Mammary epithelial cell (primary cell): ENCODE data around the gene SERTAD1.

Source experiments
- CTCF ChIP-seq, 2 donors: IDR thresholded peaks in 1 of 2; conservative IDR thresholded peaks in 1 of 2; 2 replicates each; pipeline ENCODE4 v1.5.1; 2011 to 2012; ENCODE audit warnings: inconsistent platforms in 2 of 2, low read length in 2 of 2, mild to moderate bottlenecking in 2 of 2, control low read depth in 1 of 2, low read depth in 1 of 2; ENCODE audit not compliant: insufficient read depth in 1 of 2; ENCODE audit errors: extremely low read depth in 1 of 2
- EZH2 ChIP-seq: IDR thresholded peaks from 2 replicates; pipeline ENCODE4 v1.6.1; 2012; ENCODE audit warnings: low read length, inconsistent platforms, borderline replicate concordance

GRCh38 chr19:40420451-40420765 is 5.4 kb downstream of the SERTAD1 start:
- TF ChIP-seq CTCF (conservative IDR thresholded peaks at IDR 0.05 in 1 of 2, IDR thresholded peaks at IDR 0.05 in 1 of 2; ENCODE audit: extremely low read depth in 1 of 2, insufficient read depth in 1 of 2, low read depth in 1 of 2, low read length in 2 of 2) (no peak), EZH2 (no peak)
